Tibial artery (tissue), 4 donors: ENCODE measurements around the gene AKAP12.

Experiments
- DNase-seq, 2 donors: peaks; one replicate each; pipeline ENCODE4 v3.0.0-alpha.2; 2019
- H3K27ac ChIP-seq, 2 donors: fragments of 200-600 bp; sonication (generic) in 1 of 2; 1 replicate in 1 of 2; 2 replicates in 1 of 2; pipeline ENCODE4 v1.5.1; 2018 to 2019; ENCODE audit warnings: mild to moderate bottlenecking in 1 of 2
- H3K27me3 ChIP-seq, 2 donors: fragments of 200-600 bp; sonication (generic) in 1 of 2; one replicate each; pipeline versions ENCODE4 v1.5.1 to v1.6.0; 2016 to 2019
- H3K36me3 ChIP-seq, 3 donors: fragments of 200-600 bp; sonication (generic) in 2 of 3; one replicate each; pipeline ENCODE4 v1.5.1; 2016 to 2019; ENCODE audit warnings: mild to moderate bottlenecking in 2 of 3
- H3K4me1 ChIP-seq, 4 donors: fragments of 200-600 bp; sonication (generic) in 2 of 4; 1 replicate in 3 of 4; 2 replicates in 1 of 4; pipeline ENCODE4 v1.5.1; 2016 to 2019
- H3K4me3 ChIP-seq, 2 donors: fragments of 200-600 bp; sonication (generic) in 1 of 2; 1 replicate in 1 of 2; 2 replicates in 1 of 2; pipeline ENCODE4 v1.5.1; 2018 to 2019; ENCODE audit warnings: mild to moderate bottlenecking in 2 of 2
- H3K9me3 ChIP-seq, 3 donors: fragments of 200-600 bp; sonication (generic) in 1 of 3; one replicate each; pipeline ENCODE4 v1.5.1; 2016 to 2019
- intact Hi-C: fragments of 100-400 bp; cut with DNase I; formaldehyde crosslinking; loops from one replicate; pipeline ENCODE4 v1.15.0; 2023; ENCODE audit warnings: low total_unique reads
- TF ChIP-seq, protein P1 (sequence below), 2 experiments: fragments of 200-600 bp in 1 of 2; fragments of 450-650 bp in 1 of 2; IDR thresholded peaks; one replicate each; pipeline ENCODE4 v1.5.1; 2017 to 2019; ENCODE audit warnings: antibody characterized with exemption in 2 of 2, mild to moderate bottlenecking in 1 of 2, moderate library complexity in 1 of 2

The AKAP12 gene

DNA sequence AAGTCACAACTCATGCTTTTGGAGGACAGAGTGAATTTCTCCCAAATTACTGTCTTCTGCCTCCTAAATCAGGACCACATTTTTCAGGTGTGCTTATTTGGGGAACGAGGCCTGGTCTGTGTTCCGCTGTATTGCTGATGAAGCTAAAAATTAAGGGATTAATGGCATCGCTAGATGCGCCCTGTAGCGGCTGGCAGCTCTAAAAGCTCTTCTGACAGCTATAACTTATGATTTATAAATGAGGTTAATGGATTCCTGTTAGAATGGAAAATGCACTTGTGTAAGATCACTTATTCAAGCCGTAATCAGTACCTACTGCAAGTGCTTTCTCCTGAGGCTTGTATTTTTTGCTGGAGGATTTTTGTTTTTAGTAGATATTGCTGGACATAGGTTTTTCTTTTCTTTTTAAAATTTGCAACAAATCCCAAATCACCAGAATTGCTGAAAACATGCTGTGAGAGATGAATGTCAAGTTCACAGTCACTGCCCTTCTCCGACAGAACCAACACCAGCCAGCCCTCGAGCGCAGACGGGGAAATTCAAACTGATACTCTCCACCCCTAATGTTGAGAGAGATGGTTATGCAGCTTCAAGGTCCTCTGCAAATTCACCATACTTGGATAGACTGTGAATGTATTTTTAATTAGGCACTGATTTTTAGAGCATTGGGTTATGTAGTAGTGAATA lies 49.1 kb downstream of the AKAP12 start:
- H3K4me1 ChIP-seq, result peaks cover 0 to 58% (median 23%) of the 10 kb centered on the region in 4 donors
- H3K27me3 ChIP-seq, result no peaks in the 10 kb centered on the region
- no peak overlapping the region for H3K4me3 ChIP-seq
- H3K27ac ChIP-seq, result peak overlapping the region in 1 of 2 donors; percentile 73
- intact Hi-C loops, result no loop called here
- H3K36me3 ChIP-seq, result no peaks in the 10 kb centered on the region
- no peak for DNase-seq
- TF ChIP-seq, protein P1, sequence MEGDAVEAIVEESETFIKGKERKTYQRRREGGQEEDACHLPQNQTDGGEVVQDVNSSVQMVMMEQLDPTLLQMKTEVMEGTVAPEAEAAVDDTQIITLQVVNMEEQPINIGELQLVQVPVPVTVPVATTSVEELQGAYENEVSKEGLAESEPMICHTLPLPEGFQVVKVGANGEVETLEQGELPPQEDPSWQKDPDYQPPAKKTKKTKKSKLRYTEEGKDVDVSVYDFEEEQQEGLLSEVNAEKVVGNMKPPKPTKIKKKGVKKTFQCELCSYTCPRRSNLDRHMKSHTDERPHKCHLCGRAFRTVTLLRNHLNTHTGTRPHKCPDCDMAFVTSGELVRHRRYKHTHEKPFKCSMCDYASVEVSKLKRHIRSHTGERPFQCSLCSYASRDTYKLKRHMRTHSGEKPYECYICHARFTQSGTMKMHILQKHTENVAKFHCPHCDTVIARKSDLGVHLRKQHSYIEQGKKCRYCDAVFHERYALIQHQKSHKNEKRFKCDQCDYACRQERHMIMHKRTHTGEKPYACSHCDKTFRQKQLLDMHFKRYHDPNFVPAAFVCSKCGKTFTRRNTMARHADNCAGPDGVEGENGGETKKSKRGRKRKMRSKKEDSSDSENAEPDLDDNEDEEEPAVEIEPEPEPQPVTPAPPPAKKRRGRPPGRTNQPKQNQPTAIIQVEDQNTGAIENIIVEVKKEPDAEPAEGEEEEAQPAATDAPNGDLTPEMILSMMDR (IDR thresholded peaks at IDR 0.05), result no peak
- H3K9me3 ChIP-seq, result no peaks in the 10 kb centered on the region

DNA sequence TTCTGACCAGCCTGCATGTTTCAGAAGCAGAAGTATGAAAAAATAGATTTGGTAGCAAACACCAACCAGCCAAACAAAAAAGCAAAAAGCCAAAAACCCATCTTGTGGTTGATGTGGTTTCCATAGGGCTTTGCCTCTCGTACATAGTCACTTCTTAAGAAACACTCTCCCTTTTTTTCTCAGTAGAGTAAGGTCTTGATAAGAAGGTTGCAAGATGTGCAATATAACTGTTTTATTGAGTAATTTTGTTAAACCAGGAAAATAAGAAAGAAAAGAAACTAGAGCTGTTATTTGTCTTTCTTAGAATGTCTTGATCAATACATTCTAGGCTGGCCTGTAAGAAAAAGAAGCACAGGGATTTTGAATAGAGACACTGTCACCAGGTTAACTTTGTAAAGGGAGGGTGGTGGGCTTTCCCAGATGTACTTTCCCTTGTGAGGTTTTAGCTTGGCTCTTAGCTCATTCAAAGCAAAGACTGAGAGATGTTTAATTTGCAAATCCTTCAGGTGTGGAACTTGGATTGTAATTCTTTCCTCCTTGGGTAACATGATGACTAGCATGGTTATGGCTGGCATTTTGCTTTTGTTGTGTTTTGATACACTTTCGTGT lies 49.7 kb downstream of the AKAP12 start:
- Histone ChIP-seq H3K27me3 (no peaks in the 10 kb centered on the region), H3K9me3 (no peaks in the 10 kb centered on the region), H3K36me3 (no peaks in the 10 kb centered on the region), H3K27ac (peak overlapping the region in 1 of 2 donors; percentile 73), H3K4me3 (no peak overlapping the region), H3K4me1 (peaks cover 0 to 65% (median 27%) of the 10 kb centered on the region in 4 donors)
- DNase-seq, result no peak
- TF ChIP-seq, protein P1 (IDR thresholded peaks at IDR 0.05), result no peak
- intact Hi-C loops, result no loop called here

DNA sequence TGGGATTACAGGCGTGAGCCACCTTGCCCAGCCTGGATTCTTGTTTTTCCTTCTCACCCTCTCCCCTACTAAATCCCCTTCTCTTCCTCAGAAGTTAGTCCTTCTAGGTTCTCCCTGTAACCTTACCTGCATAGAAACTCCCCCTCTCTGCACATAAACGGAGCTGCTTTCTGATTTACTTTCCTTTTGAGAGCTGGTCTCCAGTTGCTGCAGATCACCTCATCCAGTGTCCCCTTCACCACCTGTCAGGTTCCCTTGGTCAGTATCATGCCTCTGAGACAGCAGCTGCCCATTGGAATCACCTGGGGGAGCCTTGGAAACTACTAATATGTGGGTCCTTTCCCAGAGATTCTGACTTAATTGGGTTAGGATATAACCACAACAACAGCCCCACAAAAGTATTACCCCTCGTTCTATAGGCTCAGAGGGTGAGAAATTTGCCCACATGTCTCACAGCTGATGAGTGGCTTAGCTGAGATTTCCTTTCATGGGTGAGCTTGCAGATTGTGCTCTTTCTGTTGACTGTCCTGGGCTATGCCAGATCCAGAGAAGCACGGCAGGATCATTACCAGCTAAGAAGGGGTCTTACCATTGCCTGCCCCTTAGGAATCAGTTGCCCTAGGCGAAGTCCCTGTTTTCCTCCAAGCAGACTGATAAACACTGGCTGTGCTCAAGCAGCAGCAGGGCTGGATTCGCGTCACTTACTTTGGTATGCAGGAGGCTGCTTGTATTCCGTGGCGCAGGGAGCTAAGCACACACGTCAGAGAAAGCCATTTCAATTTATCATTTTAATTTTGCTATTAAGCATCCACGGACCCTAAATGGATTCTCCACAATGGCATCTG lies 51.3 kb downstream of the AKAP12 start:
- peak; percentile 65 to 84 for DNase-seq

DNA sequence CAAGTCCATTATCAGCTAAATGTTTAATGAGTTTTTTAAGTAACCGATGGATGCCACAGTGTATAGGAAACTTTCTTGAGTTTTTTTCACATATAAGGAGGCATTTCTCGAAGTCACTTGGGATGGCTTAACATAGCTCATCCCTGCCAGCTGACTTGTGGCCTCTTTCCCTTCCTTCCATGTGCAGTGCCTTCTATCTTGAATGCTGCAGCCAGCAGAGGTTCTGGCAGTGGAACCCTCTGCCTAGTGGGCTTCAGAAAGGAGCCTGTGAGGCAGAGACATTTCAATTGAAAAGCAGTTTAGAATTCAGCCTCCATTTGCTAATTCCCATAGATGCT lies 51.9 kb downstream of the AKAP12 start:
- peak overlapping the region; percentile 9 to 10 for H3K4me3 ChIP-seq
- H3K9me3 ChIP-seq, result no peaks in the 10 kb centered on the region

More for the DNA sequence above, 51.3 kb downstream of the AKAP12 start:
- Histone ChIP-seq H3K9me3 (no peaks in the 10 kb centered on the region), H3K4me3 (peak overlapping the region; percentile 9 to 10), H3K27me3 (no peaks in the 10 kb centered on the region), H3K27ac (peak overlapping the region; percentile 41 to 73), H3K36me3 (no peaks in the 10 kb centered on the region), H3K4me1 (peaks cover 0 to 65% (median 24%) of the 10 kb centered on the region in 4 donors)
- intact Hi-C loops, result no loop called here
- TF ChIP-seq, protein P1 (IDR thresholded peaks at IDR 0.05), result no peak

DNA sequence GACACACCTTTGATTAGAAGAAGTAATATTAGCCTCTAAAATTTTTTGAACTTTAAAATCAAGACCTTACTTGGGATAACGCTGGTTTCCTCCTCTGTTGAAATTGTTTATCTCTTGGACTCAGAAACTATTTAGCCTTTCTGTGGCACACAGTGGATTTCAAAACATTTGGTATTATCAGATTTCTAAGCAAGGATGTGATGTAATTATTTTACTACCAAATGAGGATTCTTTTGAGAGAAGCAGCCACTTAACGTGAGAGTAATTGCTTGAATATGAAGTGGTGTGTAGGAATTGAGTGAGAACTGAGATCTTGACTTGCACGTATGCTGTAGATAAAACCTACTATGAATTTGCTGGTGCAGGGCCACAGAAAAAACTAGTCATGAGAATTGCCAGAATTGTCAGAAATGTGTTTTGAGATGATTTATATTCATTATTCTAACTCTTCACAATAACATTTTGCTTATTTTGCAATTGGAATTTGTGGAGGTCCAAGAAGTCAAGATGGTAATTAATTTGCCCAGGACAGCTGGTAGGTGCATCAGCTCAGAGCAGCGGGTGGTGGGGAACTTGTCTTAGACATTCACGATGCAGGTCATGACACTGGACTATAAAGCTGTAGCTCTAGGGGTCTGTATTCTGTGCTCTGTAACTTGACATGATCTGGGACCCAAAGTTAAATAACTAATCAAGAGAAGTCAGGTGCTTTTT lies 53.4 kb downstream of the AKAP12 start:
- H3K36me3 ChIP-seq, result no peaks in the 10 kb centered on the region
- intact Hi-C loops, result no loop called here
- H3K4me1 ChIP-seq, result peaks cover 0 to 67% (median 23%) of the 10 kb centered on the region in 4 donors
- H3K27me3 ChIP-seq, result no peaks in the 10 kb centered on the region
- H3K4me3 ChIP-seq, result no peak overlapping the region
- H3K27ac ChIP-seq, result peak overlapping the region; percentile 41 to 73
- H3K9me3 ChIP-seq, result no peaks in the 10 kb centered on the region
- DNase-seq, result no peak
- TF ChIP-seq, protein P1 (IDR thresholded peaks at IDR 0.05), result no peak

More for the DNA sequence above, 51.9 kb downstream of the AKAP12 start:
- peaks cover 0 to 65% (median 23%) of the 10 kb centered on the region in 4 donors for H3K4me1 ChIP-seq
- H3K27ac ChIP-seq, result peak overlapping the region; percentile 41 to 73
- intact Hi-C loops, result no loop called here
- no peaks in the 10 kb centered on the region for H3K36me3 ChIP-seq
- no peak for DNase-seq
- TF ChIP-seq, protein P1 (IDR thresholded peaks at IDR 0.05), result no peak
- H3K27me3 ChIP-seq, result no peaks in the 10 kb centered on the region
